Psoas muscle (tissue), 8 donors: ENCODE data around the gene NUTM2D. TPM values are rescaled to one million over a fixed set of nuclear protein-coding genes. Genes with fewer than 3 reads are reported as not detected.
"Not testable (repeated sequence)": the region's sequence is repeated elsewhere in the genome, so short reads cannot be mapped to it uniquely, and the experiment has no call there.

ENCODE experiments used
- ATAC-seq, 4 donors: fragments of 200-7000 bp; cut with Tn5 transposase; one replicate each; pipeline ENCODE4 v1.9.1; 2020; ENCODE audit warnings: moderate library complexity in 3 of 4, mild to moderate bottlenecking in 2 of 4
- DNase-seq, 2 donors: peaks; one replicate each; pipeline ENCODE4 v3.0.0-alpha.2; 2020
- H3K27ac ChIP-seq: fragments of 200-600 bp; one replicate; pipeline ENCODE4 v1.8.0; 2022
- H3K27me3 ChIP-seq, 3 donors: fragments of 200-600 bp in 1 of 3; one replicate each; pipeline versions ENCODE4 v1.6.1 to v1.8.0; 2013 to 2022; ENCODE audit warnings: low read length in 2 of 3, mild to moderate bottlenecking in 2 of 3, moderate library complexity in 1 of 3; ENCODE audit not compliant: insufficient read depth in 3 of 3
- H3K36me3 ChIP-seq, 2 donors: fragments of 200-600 bp in 1 of 2; one replicate each; pipeline versions ENCODE4 v1.6.1 to v1.8.0; 2013 to 2022; ENCODE audit warnings: low read depth in 1 of 2, mild to moderate bottlenecking in 1 of 2, moderate library complexity in 1 of 2; ENCODE audit not compliant: insufficient read depth in 1 of 2
- H3K4me1 ChIP-seq: fragments of 200-600 bp; one replicate; pipeline ENCODE4 v1.8.0; 2022
- H3K4me3 ChIP-seq: fragments of 200-600 bp; one replicate; pipeline ENCODE4 v1.8.0; 2022; ENCODE audit warnings: mild to moderate bottlenecking
- H3K9me3 ChIP-seq: fragments of 200-600 bp; one replicate; pipeline ENCODE4 v1.8.0; 2022
- WGBS, 3 donors: extraction: QIAGEN DNeasy Blood & Tissue Kit; methylation state at CpG; one replicate each; pipeline versions ENCODE4 v1.1.6 to v1.1.7; 2013; 5-methylcytosine and 5-hydroxymethylcytosine counted together
- intact Hi-C, 2 donors: fragments of 100-400 bp; cut with DNase I; formaldehyde crosslinking; loops; one replicate each; pipeline versions ENCODE4 v1.11.0 to v1.14.2; 2022
- polyA plus RNA-seq, 3 donors: library from polyadenylated mRNA; stranded (reverse); fragments of 200-250 nt; gene quantifications; one replicate each; pipeline ENCODE4 v1.2.3, GENCODE V29; 2013
- total RNA-seq, 4 donors: library from RNA; stranded (reverse); fragmentation: NEBNext Ultra II Directional in 2 of 4; extraction: Animal tissue kit (Norgen Biotek cat#: 25700) in 2 of 4; gene quantifications; one replicate each; pipeline versions ENCODE4 v1.2.1 to v1.2.4, GENCODE V29; 2021 to 2023
- donor health status: healthy with polysubstance abuse.
- donor health status: DM: no; HTN: no; CAD: no; lungs with moderate emphysema.
- donor health status: Bipolar disorder and iron deficiency.
- donor health status: healthy.
- donor health status: DM: yes; HTN: yes; CAD: no.
- donor health status: DM: no; HTN: no; CAD: no.
- donor health status: DM: no; HTN: no; CAD: no.
- donor health status: DM: yes; HTN: yes; CAD: no.

Gene NUTM2D
- total and polyA plus RNA-seq, 7 donors, result 0.68 to 9.2 (median 2.4) TPM

DNA sequence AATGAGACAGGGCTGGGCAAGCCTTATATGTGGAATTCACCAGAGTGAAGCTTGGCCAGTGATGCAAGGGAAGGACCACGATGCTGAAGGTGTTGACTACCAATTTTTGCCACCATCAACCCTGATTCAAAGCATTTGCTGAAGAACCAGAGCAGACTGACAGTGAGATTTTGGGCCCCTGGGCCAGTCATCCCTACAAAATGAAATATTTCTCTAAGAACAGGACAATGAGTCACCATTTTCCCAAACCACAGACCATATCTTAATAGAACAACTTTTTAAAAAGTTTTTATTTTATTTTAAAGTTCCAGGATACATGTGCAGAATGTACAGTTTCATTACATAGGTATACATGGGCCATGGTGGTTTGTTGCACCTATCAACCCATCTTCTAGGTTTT, 16.5 kb downstream of the NUTM2D start:
- 67 to 83% (median 71%) methylated on average over 1 of the region's 1 CpG for WGBS, 3 donors
- intact Hi-C loops, H3K4me1 ChIP-seq, H3K36me3 ChIP-seq, H3K4me3 ChIP-seq, ATAC-seq, DNase-seq, H3K27me3 ChIP-seq, H3K9me3 ChIP-seq, H3K27ac ChIP-seq: not testable (repeated sequence)

DNA sequence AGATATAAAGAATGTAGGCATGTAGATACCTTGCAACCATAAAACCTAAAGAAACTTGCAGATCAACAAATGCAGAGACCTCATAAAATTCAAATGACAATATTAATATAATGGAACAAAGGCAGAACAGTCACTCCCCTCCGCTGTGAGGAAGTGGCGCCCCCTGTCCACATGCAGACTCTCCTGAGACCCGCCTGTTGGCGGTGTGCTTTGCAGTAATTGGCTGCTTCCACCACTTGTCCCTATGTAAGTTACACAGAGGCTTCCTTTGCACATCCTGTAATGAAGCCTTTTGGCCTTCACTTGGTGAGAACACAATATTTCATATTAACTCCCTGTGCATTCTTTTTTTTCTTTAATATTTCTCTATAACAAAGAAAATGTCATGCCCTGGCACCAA, 21.6 kb downstream of the NUTM2D start:
- intact Hi-C loops, H3K36me3 ChIP-seq, H3K27me3 ChIP-seq, H3K27ac ChIP-seq, DNase-seq, H3K4me1 ChIP-seq, H3K4me3 ChIP-seq, ATAC-seq, H3K9me3 ChIP-seq: not testable (repeated sequence)
- 62 to 68% (median 65%) methylated on average over 2 to 4 of the region's 4 CpGs for WGBS, 3 donors

DNA sequence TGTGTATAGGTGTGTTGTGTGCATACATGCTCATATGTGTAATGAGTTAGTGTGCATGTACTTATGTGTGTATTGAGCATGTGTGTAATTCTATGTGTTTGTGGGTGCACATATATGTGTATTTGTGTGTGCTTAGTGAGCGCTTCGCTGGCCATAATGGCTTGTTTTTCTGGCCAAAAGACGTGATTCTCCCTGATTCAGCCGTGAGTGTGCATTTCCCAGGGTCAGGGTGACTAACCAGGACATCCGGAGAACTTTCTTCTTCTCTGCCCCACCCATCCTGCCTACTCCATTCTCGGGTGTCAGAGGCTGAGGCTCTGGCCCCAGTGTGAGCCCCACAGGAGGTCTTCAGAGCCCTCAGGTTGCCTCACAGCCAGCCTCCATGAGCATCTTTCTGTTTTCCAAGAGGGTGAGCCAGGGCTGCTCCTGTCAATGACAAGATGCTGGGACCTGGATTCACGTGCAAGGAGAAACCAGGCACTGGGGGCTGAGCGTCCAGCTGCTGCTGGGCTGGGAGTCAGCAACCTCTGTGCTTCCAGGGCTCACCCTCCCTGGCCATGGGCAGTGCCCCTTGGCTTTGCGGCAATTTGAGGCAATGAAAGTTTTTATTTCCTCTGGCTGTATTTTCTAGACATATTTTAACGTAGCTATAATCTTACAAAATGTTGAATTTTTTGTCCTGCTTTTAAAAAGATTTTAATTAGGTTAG, 25.8 kb downstream of the NUTM2D start:
- H3K4me1 ChIP-seq, DNase-seq, ATAC-seq, H3K4me3 ChIP-seq, H3K27me3 ChIP-seq, H3K27ac ChIP-seq, H3K9me3 ChIP-seq, H3K36me3 ChIP-seq, intact Hi-C loops: not testable (repeated sequence)
- 57 to 68% (median 62%) methylated on average over 8 of the region's 10 CpGs for WGBS, 3 donors

DNA sequence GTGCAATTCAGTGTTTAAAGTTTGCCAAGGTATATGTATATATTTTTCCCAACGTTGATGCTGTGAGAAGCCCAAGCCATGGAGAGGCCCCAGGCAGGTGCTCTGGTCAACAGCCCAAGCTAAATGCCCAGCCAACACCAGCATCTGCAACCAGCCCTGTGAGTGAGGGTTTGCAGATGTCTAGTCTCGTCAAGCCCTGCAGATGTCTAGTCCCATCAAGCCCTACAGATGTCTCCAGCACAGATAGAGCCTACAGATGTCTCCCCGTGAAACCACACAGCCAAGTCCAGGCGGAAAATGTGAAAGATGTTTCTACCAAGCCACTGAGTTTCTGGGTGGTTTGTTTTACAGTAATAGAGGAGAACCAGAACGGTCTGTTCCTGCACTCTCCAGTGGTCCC, 26.7 kb downstream of the NUTM2D start:
- H3K36me3 ChIP-seq, DNase-seq, intact Hi-C loops, H3K4me3 ChIP-seq, H3K9me3 ChIP-seq, H3K27ac ChIP-seq, H3K4me1 ChIP-seq, H3K27me3 ChIP-seq, ATAC-seq: not testable (repeated sequence)
- WGBS, 3 donors, result 50 to 59% (median 58%) methylated on average over 4 to 5 of the region's 5 CpGs

DNA sequence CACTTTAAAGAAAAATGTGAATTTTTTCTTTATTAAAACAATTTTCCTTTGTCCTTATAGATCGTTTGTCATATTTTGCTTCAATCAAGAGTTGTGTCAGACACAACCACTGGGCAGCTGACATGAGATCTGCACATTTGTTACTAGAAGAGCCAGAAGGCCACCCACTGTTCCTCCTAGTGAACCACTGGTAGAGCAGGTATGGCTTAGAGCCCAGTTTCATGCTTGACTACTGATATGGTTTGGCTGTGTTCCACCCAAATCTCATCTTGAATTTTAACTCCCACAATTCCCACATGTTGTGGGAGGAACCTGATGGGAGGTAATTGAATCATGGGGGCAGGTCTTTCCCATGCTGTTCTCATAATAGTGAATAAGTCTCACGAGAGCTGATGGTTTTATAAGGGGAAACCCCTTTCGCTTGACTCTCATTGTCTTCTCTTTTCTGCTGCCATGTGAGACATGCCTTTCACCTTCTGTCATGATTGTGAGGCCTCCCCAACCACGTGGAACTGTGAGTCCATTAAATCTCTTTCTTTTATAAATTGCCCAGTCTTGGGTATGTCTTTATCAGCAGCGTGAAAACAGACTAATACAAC, 28.3 kb downstream of the NUTM2D start:
- ATAC-seq, H3K4me1 ChIP-seq, H3K36me3 ChIP-seq, DNase-seq, intact Hi-C loops, H3K27ac ChIP-seq, H3K4me3 ChIP-seq, H3K9me3 ChIP-seq, H3K27me3 ChIP-seq: not testable (repeated sequence)
- WGBS, 3 donors, result 48 to 66% (median 48%) methylated on average over 3 to 5 of the region's 5 CpGs

DNA sequence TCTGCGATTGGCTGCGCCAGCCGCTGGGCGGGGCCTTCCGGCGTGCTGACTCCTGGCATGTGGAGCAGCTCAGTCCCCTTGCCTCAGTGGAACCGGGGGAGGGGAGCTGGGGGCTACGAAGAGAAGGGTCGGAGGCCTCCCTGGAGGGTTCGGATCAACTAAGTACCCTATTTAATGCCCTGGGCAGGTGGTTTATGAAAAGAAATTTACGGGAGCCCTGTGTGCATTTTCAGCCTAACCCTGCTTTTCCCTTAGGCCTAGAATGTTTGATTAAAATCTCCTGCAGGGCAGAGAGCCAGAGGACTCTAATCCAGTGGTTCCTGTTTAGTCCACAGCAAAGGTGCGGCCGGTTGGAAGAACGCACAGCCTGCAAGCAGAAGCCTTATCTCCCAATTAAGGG, 33.8 kb downstream of the NUTM2D start:
- 46 to 74% (median 52%) methylated on average over 2 to 12 of the region's 14 CpGs for WGBS, 3 donors

DNA sequence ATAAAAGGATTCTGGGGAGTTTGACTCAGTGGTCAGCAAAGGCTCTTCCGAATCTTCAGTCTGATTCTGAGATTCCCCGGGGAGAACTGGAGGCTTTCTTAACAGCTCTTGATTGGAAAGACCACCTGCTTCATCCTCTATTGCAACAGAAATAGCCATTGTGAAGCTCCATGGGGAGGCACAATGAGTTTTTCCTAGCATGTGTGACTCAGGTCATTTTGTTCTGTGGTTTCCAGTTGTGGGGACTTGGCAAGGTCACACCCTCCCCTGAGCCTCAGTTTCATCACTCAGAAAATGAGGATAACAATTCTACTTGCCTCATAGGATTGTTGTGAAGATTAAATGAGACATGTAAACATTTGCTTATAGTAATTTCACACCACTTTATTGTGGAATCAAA, 38.7 kb downstream of the NUTM2D start:
- DNase-seq, H3K27ac ChIP-seq, H3K27me3 ChIP-seq, H3K4me1 ChIP-seq, H3K36me3 ChIP-seq, H3K9me3 ChIP-seq, ATAC-seq, intact Hi-C loops, H3K4me3 ChIP-seq: not testable (repeated sequence)
- WGBS, 3 donors, result 66 to 89% (median 74%) methylated on average over 2 of the region's 2 CpGs

More for the DNA sequence above, 33.8 kb downstream of the NUTM2D start:
- H3K27ac ChIP-seq, H3K27me3 ChIP-seq, H3K4me3 ChIP-seq, DNase-seq, H3K9me3 ChIP-seq, H3K4me1 ChIP-seq, ATAC-seq, intact Hi-C loops, H3K36me3 ChIP-seq: not testable (repeated sequence)

DNA sequence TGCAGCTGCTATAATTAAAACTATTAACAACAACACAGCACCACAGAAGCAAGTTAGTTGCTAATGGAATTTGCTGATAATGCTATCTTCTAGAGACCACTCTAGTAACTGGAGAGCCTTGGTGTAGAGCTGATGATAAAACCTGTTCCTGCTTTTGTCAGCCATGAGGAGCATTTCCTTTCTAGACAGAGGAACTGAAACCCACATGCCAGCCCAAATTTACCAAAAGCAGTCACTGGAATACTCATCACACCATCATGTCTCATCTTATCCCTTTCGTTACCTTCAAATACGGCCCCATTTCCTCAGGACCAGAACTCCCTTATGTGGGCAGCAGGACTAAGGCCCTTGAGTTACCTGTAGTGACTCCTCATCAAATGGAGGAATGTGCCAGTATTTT, 40.9 kb downstream of the NUTM2D start:
- intact Hi-C loops, H3K4me1 ChIP-seq, H3K36me3 ChIP-seq, H3K9me3 ChIP-seq, H3K27me3 ChIP-seq, ATAC-seq, DNase-seq, H3K4me3 ChIP-seq, H3K27ac ChIP-seq: not testable (repeated sequence)
- 50 to 91% (median 86%) methylated on average over 1 of the region's 2 CpGs for WGBS, 3 donors

DNA sequence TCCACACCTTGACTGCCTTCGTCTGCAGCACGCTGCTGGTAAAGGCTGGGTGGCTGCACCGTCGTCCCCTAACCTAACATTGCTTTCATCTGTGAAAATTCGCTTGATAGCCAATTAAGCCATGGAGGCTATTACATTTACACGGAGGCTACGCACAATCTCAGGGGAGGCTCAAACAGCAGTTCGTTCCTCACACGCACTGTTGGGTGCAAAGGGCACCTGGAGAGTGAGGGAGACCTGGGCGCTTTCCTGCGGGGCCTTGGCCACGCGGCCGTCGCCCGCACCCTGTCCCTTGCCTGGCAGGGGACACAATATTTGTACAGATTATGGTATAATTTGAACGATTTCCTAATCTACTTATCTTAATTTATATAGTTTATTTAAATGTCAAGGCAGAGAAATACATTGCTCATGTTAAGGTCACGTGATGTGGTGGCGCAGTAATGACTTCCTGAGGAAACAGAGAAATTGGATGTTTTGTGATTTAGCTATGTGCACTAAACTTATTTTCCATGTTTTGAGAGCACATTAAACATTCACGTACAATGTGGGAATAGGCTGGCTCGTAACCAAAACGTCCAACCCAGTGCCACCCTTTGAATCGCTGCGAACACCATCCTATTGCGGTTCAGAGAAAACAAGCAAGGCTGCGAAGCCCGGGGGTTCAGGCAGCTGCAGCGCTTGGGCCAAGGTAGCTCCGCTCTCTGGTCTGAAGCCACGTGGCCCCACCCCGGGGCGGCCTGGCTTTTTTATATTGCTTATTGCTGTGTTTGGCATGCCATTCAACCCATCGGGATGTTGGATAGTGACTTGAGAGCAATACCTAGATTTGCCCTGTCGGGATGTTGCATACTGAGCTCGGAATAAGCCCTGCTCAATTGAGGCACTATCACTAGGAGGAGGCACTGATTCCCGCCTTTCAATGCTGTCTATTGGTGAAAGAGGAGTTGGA, 50.2 kb downstream of the NUTM2D start:
- 27 to 41% (median 29%) methylated on average over 29 to 36 of the region's 36 CpGs for WGBS, 3 donors
- H3K4me3 ChIP-seq, result peak overlapping the region; percentile 22
- H3K9me3 ChIP-seq, H3K4me1 ChIP-seq, H3K27ac ChIP-seq, H3K27me3 ChIP-seq, intact Hi-C loops, H3K36me3 ChIP-seq, ATAC-seq, DNase-seq: not testable (repeated sequence)

DNA sequence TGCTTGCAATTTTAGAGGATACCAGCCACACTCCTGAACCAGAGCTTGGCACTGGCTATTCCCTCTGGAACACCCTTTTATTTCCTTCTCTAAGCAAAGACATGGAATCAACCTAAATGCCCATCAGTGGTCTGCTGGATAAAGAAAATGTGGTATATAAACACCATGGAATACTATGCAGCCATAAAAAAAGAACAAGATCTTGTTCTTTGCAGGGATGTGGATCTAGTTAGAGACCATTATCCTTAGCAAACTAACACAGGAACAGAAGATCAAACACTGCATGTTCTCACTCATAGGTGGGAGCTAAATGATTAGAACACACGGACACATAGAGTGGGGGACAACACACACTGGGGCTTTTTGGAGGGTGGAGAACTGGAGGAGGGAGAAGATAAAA, 56.4 kb downstream of the NUTM2D start:
- H3K27me3 ChIP-seq, H3K9me3 ChIP-seq, H3K36me3 ChIP-seq, ATAC-seq, H3K4me1 ChIP-seq, H3K27ac ChIP-seq, intact Hi-C loops, DNase-seq, H3K4me3 ChIP-seq: not testable (repeated sequence)
- 76 to 95% (median 95%) methylated on average over 1 of the region's 1 CpG for WGBS, 3 donors
